Sigmoid colon (tissue), 4 donors: ENCODE results near the gene CNDP2.

Experiments
- EP300 ChIP-seq, 4 donors: sonication (generic); formaldehyde crosslinking; IDR thresholded peaks; one replicate each; pipeline ENCODE4 v1.6.1; 2017; ENCODE audit warnings: antibody characterized with exemption in 4 of 4
- POLR2A ChIP-seq, 2 donors: fragments of 450-650 bp; IDR thresholded peaks; one replicate each; pipeline ENCODE4 v1.6.1; 2016; ENCODE audit warnings: antibody characterized with exemption in 2 of 2, mild to moderate bottlenecking in 2 of 2, moderate library complexity in 2 of 2
- POLR2AphosphoS5 ChIP-seq, 4 donors: sonication (generic); formaldehyde crosslinking; IDR thresholded peaks; one replicate each; pipeline ENCODE4 v1.6.1; 2017; ENCODE audit warnings: antibody characterized with exemption in 4 of 4
- TF ChIP-seq, protein P1 (sequence below), 4 experiments: fragments of 450-650 bp in 3 of 4; fragments of 200-600 bp in 1 of 4; IDR thresholded peaks; one replicate each; pipeline ENCODE4 v1.5.1; 2016 to 2019; ENCODE audit warnings: antibody characterized with exemption in 4 of 4, mild to moderate bottlenecking in 3 of 4, moderate library complexity in 2 of 4

DNA sequence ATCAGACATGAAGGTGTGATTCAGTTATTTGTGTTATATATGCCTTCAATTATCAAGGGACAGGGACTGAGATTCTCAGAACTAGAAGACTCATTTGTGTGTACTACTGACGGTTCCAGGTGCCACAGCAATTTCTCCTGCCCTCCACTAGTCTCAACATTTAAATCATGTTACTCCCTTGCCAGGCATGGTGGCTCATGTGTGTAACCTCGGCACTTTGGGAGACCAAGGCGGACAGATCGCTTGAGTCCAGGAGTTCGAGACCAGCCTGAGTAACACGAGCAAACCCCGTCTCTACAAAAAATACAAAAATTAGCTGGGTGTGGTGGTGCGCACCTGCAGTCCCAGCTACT, 1.1 kb downstream of the CNDP2 start:
- TF ChIP-seq EP300 (IDR thresholded peaks at IDR 0.05) = no peak
- no peak for TF ChIP-seq POLR2A (IDR thresholded peaks at IDR 0.05)
- TF ChIP-seq, protein P1, sequence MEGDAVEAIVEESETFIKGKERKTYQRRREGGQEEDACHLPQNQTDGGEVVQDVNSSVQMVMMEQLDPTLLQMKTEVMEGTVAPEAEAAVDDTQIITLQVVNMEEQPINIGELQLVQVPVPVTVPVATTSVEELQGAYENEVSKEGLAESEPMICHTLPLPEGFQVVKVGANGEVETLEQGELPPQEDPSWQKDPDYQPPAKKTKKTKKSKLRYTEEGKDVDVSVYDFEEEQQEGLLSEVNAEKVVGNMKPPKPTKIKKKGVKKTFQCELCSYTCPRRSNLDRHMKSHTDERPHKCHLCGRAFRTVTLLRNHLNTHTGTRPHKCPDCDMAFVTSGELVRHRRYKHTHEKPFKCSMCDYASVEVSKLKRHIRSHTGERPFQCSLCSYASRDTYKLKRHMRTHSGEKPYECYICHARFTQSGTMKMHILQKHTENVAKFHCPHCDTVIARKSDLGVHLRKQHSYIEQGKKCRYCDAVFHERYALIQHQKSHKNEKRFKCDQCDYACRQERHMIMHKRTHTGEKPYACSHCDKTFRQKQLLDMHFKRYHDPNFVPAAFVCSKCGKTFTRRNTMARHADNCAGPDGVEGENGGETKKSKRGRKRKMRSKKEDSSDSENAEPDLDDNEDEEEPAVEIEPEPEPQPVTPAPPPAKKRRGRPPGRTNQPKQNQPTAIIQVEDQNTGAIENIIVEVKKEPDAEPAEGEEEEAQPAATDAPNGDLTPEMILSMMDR (IDR thresholded peaks at IDR 0.05) = no peak
- no peak for TF ChIP-seq POLR2AphosphoS5 (IDR thresholded peaks at IDR 0.05)
